Peyer's patch (tissue), 4 donors: Measurements from ENCODE around the gene ATAD3C. TPM values are rescaled to one million over a fixed set of nuclear protein-coding genes. Genes with fewer than 3 reads are reported as not detected.
A peak's percentile ranks its signal among the peaks of the same experiment; 100 is the strongest.

ENCODE experiments used
- DNase-seq, 3 donors: peaks; one replicate each; pipeline ENCODE4 v3.0.0-alpha.2; 2017 to 2019
- H3K27ac ChIP-seq, 4 donors: fragments of 200-600 bp; sonication (generic); one replicate each; pipeline ENCODE4 v1.5.1; 2016 to 2019
- H3K27me3 ChIP-seq, 2 donors: fragments of 200-600 bp; sonication (generic); one replicate each; pipeline ENCODE4 v1.5.1; 2019
- H3K36me3 ChIP-seq, 3 donors: fragments of 200-600 bp; sonication (generic); one replicate each; pipeline ENCODE4 v1.5.1; 2016 to 2019
- H3K4me1 ChIP-seq, 4 donors: fragments of 200-600 bp; sonication (generic); one replicate each; pipeline ENCODE4 v1.5.1; 2016 to 2019
- H3K4me3 ChIP-seq, 4 donors: fragments of 200-600 bp; sonication (generic); 1 replicate in 3 of 4; 2 replicates in 1 of 4; pipeline ENCODE4 v1.5.1; 2016 to 2019; ENCODE audit warnings: mild to moderate bottlenecking in 1 of 4
- H3K9me3 ChIP-seq, 4 donors: fragments of 200-600 bp; sonication (generic); one replicate each; pipeline ENCODE4 v1.5.1; 2016 to 2019; ENCODE audit warnings: mild to moderate bottlenecking in 1 of 4
- CTCF ChIP-seq, 6 experiments: fragments of 450-650 bp in 4 of 6; fragments of 200-600 bp in 2 of 6; sonication (generic) in 1 of 6; IDR thresholded peaks; one replicate each; pipeline ENCODE4 v1.5.1; 2017 to 2019; ENCODE audit warnings: antibody characterized with exemption in 6 of 6, mild to moderate bottlenecking in 3 of 6, moderate library complexity in 1 of 6
- POLR2A ChIP-seq, 2 donors: fragments of 450-650 bp; IDR thresholded peaks; one replicate each; pipeline ENCODE4 v1.5.1; 2017; ENCODE audit warnings: antibody characterized with exemption in 2 of 2, mild to moderate bottlenecking in 2 of 2, moderate library complexity in 2 of 2
- total RNA-seq, 4 donors: library from RNA; depleted of rRNA; stranded (reverse); fragments of >200 nt; gene quantifications; one replicate each; pipeline ENCODE4 v1.1.0, GENCODE V29; 2016

ATAD3C gene
- total RNA-seq, 4 donors from 2014 or later: 0.27 TPM; not detected in 3

DNA sequence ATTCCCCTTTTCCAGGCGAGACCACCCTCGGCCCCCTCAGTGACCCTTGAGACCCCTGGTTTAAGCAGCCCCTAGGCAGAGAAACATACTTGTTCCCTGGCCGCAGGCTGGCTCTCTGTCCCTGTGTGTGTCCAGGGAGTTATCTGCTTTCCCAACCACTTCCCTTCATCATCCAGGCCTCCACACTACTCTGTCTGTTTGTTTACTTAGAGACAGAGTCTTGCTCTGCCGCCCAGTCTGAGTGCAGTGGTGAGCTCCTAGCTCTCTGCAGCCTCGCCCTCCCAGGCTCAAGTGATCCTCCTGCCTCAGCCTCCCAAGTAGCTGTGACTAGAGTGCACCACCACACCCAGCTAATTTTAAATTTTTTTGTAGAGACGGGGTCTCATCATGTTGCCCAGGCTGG, 19.8 kb upstream of the ATAD3C start:
- Histone ChIP-seq H3K27ac (peak overlapping the region; percentile 67 to 91 (median 76)), H3K36me3 (no peaks in the 10 kb centered on the region), H3K4me3 (no peak overlapping the region), H3K4me1 (peaks cover 6 to 51% (median 16%) of the 10 kb centered on the region in 4 donors), H3K27me3 (no peaks in the 10 kb centered on the region), H3K9me3 (no peaks in the 10 kb centered on the region)
- no peak for TF ChIP-seq POLR2A (IDR thresholded peaks at IDR 0.05)
- no peak for TF ChIP-seq CTCF (IDR thresholded peaks at IDR 0.05)
- no peak for DNase-seq

DNA sequence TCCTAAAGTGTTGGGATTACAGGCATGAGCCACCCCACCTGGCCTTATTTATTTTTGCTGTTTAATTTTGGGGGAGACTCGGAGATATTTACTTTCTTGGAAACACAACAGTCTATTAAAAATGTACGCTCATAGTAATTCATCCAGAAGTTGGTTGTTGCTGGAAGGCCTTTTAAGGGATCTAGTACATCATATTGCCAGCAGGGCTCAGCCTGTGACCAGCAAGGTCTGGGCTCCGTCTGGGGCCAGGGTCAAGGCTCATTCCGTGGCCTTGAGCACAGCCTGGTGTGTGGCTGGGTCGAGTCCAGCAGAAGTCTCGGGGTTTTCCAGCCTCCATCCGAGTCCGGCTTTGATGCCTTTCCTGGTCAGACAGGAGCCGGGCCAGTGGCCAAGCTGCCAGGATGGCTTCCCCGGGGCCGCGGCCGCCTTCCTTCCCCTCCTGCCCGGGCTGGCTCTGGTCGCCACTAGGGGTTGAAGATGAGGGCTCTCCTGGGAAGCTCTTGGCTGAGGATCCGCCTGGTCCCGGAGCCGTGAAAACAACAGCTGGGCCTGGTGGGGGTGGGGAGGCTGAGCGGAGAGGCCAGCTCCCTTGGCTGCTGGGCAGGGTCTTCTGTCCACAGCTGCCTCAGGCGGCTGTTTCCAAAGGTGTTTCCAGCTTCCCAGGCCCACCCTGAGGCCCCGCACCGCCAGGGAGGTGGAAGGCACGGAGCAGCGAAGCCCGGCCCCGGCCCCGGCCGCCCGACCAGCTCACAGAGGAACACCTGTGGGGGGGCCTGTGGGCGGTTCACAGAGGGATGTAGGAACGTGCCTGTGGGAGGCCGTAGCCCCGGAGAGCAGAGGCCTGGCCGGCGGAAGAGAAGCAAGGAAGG, 19.1 kb upstream of the ATAD3C start:
- Histone ChIP-seq H3K27ac (peak overlapping the region; percentile 67 to 91 (median 76)), H3K4me1 (peaks cover 6 to 58% (median 22%) of the 10 kb centered on the region in 4 donors), H3K9me3 (no peaks in the 10 kb centered on the region), H3K36me3 (no peaks in the 10 kb centered on the region), H3K27me3 (no peaks in the 10 kb centered on the region), H3K4me3 (no peak overlapping the region)
- DNase-seq: peak in 2 of 3 donors; percentile 61 to 63
- TF ChIP-seq POLR2A (IDR thresholded peaks at IDR 0.05) (no peak), CTCF (IDR thresholded peaks at IDR 0.05) (peak in 2 of 6 experiments; percentile 3 to 21)

DNA sequence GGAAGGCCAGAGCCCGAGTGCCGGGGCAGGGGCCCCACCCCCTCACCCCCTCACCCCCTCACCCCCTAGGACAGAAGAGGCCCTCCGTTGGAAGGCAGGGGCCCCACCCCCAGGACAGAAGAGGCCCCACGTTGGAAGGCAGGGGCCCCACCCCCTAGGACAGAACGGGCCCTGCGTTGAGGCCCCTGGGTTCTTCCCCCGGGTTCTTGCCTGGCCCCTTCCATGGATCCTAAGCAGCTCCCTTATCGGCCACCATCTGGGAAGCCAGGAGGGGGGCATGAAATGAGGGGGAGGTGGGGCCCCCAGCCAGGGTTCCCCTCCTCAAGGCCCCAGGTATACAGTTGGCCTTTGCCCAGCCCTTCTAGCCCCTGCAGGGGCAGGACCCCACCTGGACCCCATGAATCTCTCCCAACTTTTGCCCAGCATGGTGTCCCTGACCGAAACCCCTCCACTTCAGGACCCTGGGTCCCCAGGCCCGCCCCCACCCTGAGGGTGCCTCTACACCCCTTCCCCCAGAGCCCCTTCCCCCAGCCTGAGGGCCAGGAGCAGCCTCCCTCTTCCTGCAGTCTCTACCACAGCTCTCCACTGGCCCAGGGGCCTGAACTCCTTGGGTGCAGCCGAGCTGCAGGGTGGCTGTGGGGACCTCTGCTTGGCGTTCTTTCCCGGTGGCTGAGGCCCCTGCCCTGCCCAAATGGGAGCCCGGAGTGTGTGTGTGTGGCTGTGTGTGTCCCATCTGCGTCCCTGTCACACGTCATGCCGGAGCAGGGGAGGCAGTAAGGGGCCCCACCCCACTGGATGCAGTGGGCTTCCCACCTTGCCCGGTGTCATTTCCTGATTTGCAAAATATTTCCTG, 18.3 kb upstream of the ATAD3C start:
- H3K36me3 ChIP-seq: no peaks in the 10 kb centered on the region
- H3K9me3 ChIP-seq: peaks cover 0 to 2% (median 0%) of the 10 kb centered on the region in 4 donors
- no peak for DNase-seq
- H3K27me3 ChIP-seq: no peaks in the 10 kb centered on the region
- H3K4me1 ChIP-seq: peaks cover 9 to 65% (median 29%) of the 10 kb centered on the region in 4 donors
- TF ChIP-seq POLR2A (IDR thresholded peaks at IDR 0.05) (no peak), CTCF (IDR thresholded peaks at IDR 0.05) (no peak)
- no peak overlapping the region for H3K4me3 ChIP-seq
- H3K27ac ChIP-seq: peak overlapping the region; percentile 67 to 91 (median 76)

- H3K9me3 ChIP-seq: peaks cover 0 to 2% (median 0%) of the 10 kb centered on the region in 4 donors
- no peaks in the 10 kb centered on the region for H3K27me3 ChIP-seq
- peak overlapping the region; percentile 67 to 91 (median 76) for H3K27ac ChIP-seq
- H3K4me3 ChIP-seq: no peak overlapping the region
- no peak for TF ChIP-seq POLR2A (IDR thresholded peaks at IDR 0.05)
- TF ChIP-seq CTCF (IDR thresholded peaks at IDR 0.05): no peak
- no peaks in the 10 kb centered on the region for H3K36me3 ChIP-seq
- DNase-seq: no peak
- H3K4me1 ChIP-seq: peaks cover 9 to 72% (median 32%) of the 10 kb centered on the region in 4 donors
Observed at GRCh38 chr1:1431845-1432273, 17.6 kb upstream of the ATAD3C start.

GRCh38 chr1:1432274-1432950, 17.1 kb upstream of the ATAD3C start:
- Histone ChIP-seq H3K36me3 (no peaks in the 10 kb centered on the region), H3K9me3 (peaks cover 0 to 2% (median 0%) of the 10 kb centered on the region in 4 donors), H3K4me1 (peaks cover 9 to 74% (median 32%) of the 10 kb centered on the region in 4 donors), H3K27ac (peak overlapping the region; percentile 67 to 91 (median 76)), H3K4me3 (no peak overlapping the region), H3K27me3 (no peaks in the 10 kb centered on the region)
- TF ChIP-seq CTCF (IDR thresholded peaks at IDR 0.05) (no peak), POLR2A (IDR thresholded peaks at IDR 0.05) (no peak)
- no peak for DNase-seq
